DMS 273 (cell line): ENCODE results near the gene CRHR2.

ENCODE experiments used
- DNase-seq: peaks from one replicate; lab custom pipeline; 2025; ENCODE audit not compliant: unreplicated experiment; lab: John Stamatoyannopoulos, UW

The CRHR2 gene

DNA sequence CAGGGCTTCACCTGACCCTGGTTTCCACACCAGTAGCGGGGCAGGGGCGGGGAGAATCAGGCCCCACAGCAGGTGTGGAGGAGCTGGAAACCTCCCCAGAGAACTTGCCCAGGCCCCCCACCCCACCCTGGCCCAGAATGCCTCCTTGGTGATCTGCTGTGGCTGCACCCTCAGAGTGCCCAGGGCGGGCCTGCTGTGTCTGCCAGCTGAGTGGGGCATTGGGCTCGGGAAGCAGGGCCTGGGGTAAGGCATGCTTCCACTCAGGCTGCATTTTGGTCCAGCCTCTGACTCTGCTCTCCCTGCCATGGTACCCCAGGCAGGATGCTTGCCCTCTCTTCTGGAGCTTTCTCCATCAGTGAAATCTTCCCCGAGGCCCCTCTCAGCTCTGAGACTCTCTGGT lies 1.1 kb upstream of the CRHR2 start:
- no peak for DNase-seq

DNA sequence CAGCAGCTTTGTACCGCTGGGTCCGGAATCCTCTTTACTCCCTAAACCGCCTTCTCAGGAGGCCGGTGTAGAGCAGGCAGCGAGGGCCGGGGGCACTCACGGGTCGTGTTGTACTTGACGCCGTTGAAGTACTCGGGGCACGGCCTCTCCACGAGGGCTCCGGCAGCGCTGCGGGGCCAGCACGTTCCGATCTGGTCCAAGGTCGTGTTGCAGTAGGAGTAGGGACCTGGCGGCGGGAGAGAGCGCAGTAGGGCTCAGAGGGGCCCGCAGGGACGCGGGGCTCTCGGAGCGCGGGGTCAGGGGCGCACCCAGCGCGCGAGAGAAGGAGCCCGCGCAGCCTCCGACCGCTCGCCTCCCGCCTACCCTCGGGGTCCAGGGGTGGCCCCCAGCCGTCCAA lies 443 bp downstream of the CRHR2 start:
- no peak for DNase-seq

- no peak for DNase-seq
Observed at GRCh38 chr7:30681331-30681797, 892 bp downstream of the CRHR2 start.

- DNase-seq, result no peak
Observed at GRCh38 chr7:30679664-30680063, 2.6 kb downstream of the CRHR2 start.

DNA sequence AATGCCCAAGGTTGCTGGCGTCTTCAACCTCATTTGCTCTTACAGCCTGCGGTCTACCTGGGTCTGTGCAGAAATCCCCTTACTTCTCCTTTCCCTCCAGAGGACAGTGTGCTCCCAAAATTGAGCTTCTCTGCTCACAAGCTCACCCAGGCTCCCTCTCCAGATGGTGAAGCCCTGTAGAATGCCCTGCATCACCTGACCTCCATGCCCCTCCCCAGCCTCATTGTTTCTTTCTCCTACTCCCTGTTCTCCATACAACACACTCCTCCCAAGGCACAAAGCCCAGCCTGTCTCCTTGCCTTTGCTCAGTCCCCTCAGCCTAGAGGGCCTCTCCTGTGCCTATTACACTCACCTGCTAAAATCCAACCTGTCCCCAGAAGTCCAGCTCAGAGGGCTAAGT lies 3.5 kb downstream of the CRHR2 start:
- DNase-seq, result peak; percentile 60

GRCh38 chr7:30674876-30675275 lies 7.4 kb downstream of the CRHR2 start:
- no peak for DNase-seq

GRCh38 chr7:30674420-30674819 lies 7.8 kb downstream of the CRHR2 start:
- DNase-seq, result peak; percentile 55

DNA sequence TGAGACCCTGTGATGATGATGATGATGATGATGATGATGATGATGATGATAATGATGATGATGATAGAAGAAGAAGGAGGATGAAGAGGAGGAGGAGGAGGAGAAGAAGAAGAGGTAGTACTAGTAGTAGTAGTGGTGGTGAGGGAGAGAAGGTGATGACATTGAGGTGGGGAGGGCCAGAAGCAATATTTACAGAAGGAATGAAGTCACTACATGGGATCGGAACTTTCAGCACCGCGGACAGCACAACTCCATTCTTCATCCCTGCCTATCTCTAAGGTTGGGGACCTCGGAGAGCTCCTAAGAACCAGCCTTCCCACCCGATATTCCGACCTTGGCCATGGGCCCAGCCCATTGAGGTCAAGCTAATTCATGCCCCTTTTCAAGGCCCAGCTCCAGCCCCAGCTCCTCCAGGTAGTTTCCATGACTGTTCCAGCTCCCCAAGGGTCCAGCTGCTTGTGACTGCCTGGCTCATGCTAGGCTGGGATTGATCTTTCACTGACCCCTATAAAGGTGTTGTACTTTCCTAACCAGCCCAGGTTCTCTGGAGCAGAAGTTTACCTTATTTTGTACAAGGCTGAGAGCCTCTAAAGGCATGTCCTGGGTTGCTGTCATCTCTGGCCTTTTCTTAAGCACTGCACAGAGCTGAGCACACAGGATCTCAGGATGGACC lies 10.3 kb downstream of the CRHR2 start:
- DNase-seq, result peak; percentile 84

DNA sequence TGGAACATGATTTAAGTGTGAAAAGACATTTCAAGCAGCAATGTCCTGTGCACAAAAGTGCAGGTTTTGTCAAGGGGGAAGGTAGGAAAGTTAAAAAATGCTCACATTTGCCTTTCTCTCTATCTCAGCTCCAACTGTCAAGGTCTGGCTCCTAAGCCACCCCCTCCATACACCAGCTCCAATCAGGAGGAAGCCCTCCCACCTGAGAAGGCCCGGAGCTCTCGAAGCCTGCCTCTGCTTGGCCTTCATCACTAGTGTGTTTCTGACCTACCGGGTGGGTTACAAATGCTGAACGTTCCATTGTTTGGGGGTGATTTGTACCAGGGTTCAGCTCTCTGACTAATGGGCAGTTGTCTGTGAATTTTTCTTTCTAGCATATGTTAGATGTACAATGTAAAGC lies 14.2 kb downstream of the CRHR2 start:
- DNase-seq, result peak; percentile 39

DNA sequence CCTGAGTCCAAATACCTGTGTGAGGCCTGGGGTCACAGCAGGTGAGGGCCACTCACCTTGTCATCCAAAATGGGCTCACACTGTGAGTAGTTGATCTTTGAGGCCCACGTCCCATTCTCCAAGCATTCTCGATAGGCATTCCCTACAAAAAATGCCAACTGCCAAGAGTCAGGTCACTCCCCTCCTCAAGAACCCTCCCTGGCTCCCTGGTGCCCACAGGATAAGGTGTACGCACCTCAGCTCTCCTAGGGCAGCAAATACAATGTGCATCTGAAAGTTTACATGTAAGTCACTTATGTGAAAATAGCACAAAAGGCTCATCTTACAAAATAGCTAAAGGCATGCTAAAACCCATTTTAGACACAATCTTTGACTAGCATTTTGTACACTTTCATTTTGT lies 15.1 kb downstream of the CRHR2 start:
- no peak for DNase-seq

DNA sequence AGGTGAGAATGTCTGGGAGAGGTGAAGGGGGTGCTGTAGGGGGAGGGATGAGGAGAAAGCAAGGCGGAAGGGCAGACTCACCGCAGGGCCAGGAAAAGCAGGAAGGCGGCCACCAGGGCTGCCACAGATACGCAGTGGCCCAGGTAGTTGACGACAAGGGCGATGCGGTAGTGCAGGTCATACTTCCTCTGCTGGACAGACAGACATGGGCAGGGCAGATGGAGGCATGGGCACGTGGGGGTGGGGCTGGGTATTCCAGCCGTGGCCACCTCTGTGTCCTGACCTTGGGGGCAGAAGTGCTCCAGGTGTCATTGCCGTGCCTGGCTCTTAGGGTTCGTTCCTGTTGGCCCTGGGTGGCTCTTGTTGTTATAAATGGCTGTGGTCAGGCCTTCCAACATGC lies 16.8 kb downstream of the CRHR2 start:
- DNase-seq, result no peak

GRCh38 chr7:30665043-30665442 lies 17.2 kb downstream of the CRHR2 start:
- DNase-seq, result no peak

DNA sequence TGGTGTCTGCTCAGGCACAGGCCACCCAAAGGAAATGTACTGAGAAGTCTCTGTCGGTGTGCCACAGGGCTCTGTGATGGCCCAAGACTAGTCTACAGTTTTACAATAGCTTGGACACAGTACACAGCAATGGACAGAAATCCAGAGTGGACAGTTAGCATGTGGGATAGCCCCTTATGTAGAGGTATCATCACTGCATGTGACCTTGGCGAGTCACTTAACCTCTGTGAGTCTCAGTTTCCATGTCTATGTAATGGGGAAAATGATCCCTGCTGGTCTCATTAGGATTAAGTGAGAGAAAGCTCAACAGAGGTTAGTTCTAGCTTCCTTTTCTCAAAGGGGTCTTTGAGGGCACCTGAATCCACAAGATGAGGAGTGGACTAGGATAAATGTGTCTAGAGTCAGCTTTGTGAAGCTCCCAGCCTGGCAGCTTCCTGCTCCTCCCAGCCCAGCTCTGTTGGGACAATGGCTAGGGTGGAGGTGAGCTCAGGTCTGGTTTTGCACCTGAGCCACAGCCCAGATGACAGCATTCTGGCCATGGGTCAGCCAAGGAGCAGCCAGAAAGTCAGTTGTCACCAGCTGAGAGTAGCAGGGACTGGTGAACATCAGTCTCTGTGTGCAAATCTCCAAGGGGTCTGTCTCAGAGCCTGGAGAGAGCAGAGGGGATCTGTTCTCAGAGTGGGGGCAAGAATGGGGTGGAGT lies 17.9 kb downstream of the CRHR2 start:
- DNase-seq, result no peak

DNA sequence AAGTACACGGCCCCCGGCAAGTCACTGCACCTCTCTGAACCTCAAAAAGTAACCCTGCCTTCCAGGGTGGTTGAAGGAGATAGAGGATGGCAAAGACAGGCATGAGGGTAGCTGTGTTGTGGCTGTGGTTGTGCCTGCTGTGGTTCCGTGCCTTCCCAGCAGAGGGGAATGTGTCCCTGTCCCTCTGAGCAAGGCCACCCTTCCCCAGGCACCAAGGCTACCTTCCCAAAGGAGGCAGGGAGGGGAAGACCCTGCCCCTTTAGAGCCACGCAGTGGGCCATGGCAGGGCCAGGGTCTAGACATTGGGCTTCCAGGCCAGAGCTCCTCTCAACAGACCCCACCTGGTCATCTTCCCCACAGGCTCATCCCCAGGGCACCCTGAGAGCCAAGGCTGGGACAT lies 18.8 kb downstream of the CRHR2 start:
- DNase-seq, result no peak

- DNase-seq, result no peak
Observed at GRCh38 chr7:30662431-30662939, 19.8 kb downstream of the CRHR2 start.

GRCh38 chr7:30661926-30662325 lies 20.3 kb downstream of the CRHR2 start:
- no peak for DNase-seq

- peak; percentile 100 for DNase-seq
Observed at GRCh38 chr7:30660331-30661255, 21.7 kb downstream of the CRHR2 start.

DNA sequence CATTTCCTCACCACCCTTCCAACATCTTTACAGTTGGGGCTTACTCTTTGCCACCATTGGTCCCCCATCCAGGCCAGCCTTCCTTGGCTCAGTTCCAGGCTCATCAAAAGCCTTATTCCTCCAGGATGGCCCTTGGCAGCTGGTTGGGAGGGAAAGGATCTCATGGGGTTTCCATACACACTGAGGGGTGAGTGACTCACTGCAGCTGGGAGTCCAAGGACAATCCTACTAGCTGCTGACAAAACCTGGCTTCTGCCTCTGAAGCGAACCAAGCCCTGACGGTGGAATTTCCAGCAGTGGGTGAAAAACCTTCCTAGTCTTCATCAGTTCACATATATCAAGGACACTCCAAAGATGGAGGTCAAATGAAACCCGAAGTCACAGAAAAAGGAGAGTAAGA lies 22.9 kb downstream of the CRHR2 start:
- peak; percentile 94 for DNase-seq

GRCh38 chr7:30658479-30659074 lies 23.7 kb downstream of the CRHR2 start:
- DNase-seq, result no peak

GRCh38 chr7:30657131-30657530 lies 25.1 kb downstream of the CRHR2 start:
- no peak for DNase-seq
